Uterus (tissue), 4 donors: ENCODE data around the gene TVP23A. TPM values are rescaled to one million over a fixed set of nuclear protein-coding genes. Genes with fewer than 3 reads are reported as not detected.

Experiments
- DNase-seq, 2 donors: peaks; one replicate each; pipeline ENCODE4 v3.0.0-alpha.2; 2019 to 2020
- H3K27ac ChIP-seq, 2 donors: fragments of 200-600 bp; sonication (generic); 1 replicate in 1 of 2; 2 replicates in 1 of 2; pipeline ENCODE4 v1.5.1; 2016 to 2018
- H3K27me3 ChIP-seq, 2 donors: fragments of 200-600 bp; sonication (generic); one replicate each; pipeline ENCODE4 v1.5.1; 2018 to 2019; ENCODE audit warnings: control low read depth in 1 of 2
- H3K36me3 ChIP-seq, 2 donors: fragments of 200-600 bp; sonication (generic); one replicate each; pipeline ENCODE4 v1.5.1; 2019; ENCODE audit warnings: control low read depth in 1 of 2
- H3K4me1 ChIP-seq, 2 donors: fragments of 200-600 bp; sonication (generic); one replicate each; pipeline ENCODE4 v1.5.1; 2018 to 2019; ENCODE audit warnings: control low read depth in 1 of 2
- H3K4me3 ChIP-seq, 2 donors: fragments of 200-600 bp; sonication (generic); 1 replicate in 1 of 2; 2 replicates in 1 of 2; pipeline ENCODE4 v1.5.1; 2018 to 2019; ENCODE audit warnings: mild to moderate bottlenecking in 1 of 2
- H3K9me3 ChIP-seq, 2 donors: fragments of 200-600 bp; sonication (generic); one replicate each; pipeline ENCODE4 v1.5.1; 2019; ENCODE audit warnings: control low read depth in 1 of 2
- CTCF ChIP-seq, 4 experiments: fragments of 200-600 bp in 2 of 4; fragments of 450-650 bp in 2 of 4; sonication (generic) in 2 of 4; IDR thresholded peaks; one replicate each; pipeline ENCODE4 v1.5.1; 2016 to 2019; ENCODE audit warnings: antibody characterized with exemption in 4 of 4, mild to moderate bottlenecking in 2 of 4, moderate library complexity in 1 of 4
- POLR2A ChIP-seq, 2 donors: fragments of 450-650 bp; IDR thresholded peaks; one replicate each; pipeline ENCODE4 v1.6.1; 2016; ENCODE audit warnings: antibody characterized with exemption in 2 of 2, mild to moderate bottlenecking in 1 of 2, moderate library complexity in 1 of 2
- intact Hi-C: fragments of 100-400 bp; cut with DNase I; formaldehyde crosslinking; loops from one replicate; pipeline ENCODE4 v1.15.1; 2023; ENCODE audit warnings: low total_unique reads
- total RNA-seq, 4 donors: library from RNA; depleted of rRNA in 3 of 4; stranded (reverse); fragments of >200 nt in 3 of 4; gene quantifications; one replicate each; pipeline versions ENCODE4 v1.1.0 to v1.2.4, GENCODE V29; 2014 to 2023
- donor health status: DM: yes; HTN: yes; CAD: no.

The TVP23A gene
- total RNA-seq, 4 donors from 2014 or later: 0.29 to 8.0 (median 7.6) TPM; not detected in 1

- DNase-seq: no peak
- no peaks in the 10 kb centered on the region for H3K27me3 ChIP-seq
- no peaks in the 10 kb centered on the region for H3K4me1 ChIP-seq
- no peaks in the 10 kb centered on the region for H3K9me3 ChIP-seq
- TF ChIP-seq POLR2A (IDR thresholded peaks at IDR 0.05): no peak
- TF ChIP-seq CTCF (IDR thresholded peaks at IDR 0.05): no peak
- no peaks in the 10 kb centered on the region for H3K36me3 ChIP-seq
- intact Hi-C loops: no loop called here
- no peak overlapping the region for H3K27ac ChIP-seq
- no peak overlapping the region for H3K4me3 ChIP-seq
These were observed 6.1 kb downstream of the TVP23A start for GRCh38 chr16:10812312-10813098.

- Histone ChIP-seq H3K36me3 (no peaks in the 10 kb centered on the region), H3K27ac (no peak overlapping the region), H3K4me3 (no peak overlapping the region), H3K4me1 (no peaks in the 10 kb centered on the region), H3K9me3 (no peaks in the 10 kb centered on the region), H3K27me3 (no peaks in the 10 kb centered on the region)
- intact Hi-C loops: no loop called here
- TF ChIP-seq POLR2A (IDR thresholded peaks at IDR 0.05): no peak
- no peak for TF ChIP-seq CTCF (IDR thresholded peaks at IDR 0.05)
- no peak for DNase-seq
These were observed 8.9 kb downstream of the TVP23A start for GRCh38 chr16:10809706-10810105.

GRCh38 chr16:10808850-10809249 lies 9.7 kb downstream of the TVP23A start:
- Histone ChIP-seq H3K36me3 (no peaks in the 10 kb centered on the region), H3K4me3 (no peak overlapping the region), H3K9me3 (no peaks in the 10 kb centered on the region), H3K27ac (no peak overlapping the region), H3K27me3 (no peaks in the 10 kb centered on the region), H3K4me1 (no peaks in the 10 kb centered on the region)
- intact Hi-C loops: no loop called here
- TF ChIP-seq POLR2A (IDR thresholded peaks at IDR 0.05): no peak
- no peak for TF ChIP-seq CTCF (IDR thresholded peaks at IDR 0.05)
- DNase-seq: no peak

GRCh38 chr16:10808218-10808617 lies 10.4 kb downstream of the TVP23A start:
- DNase-seq: no peak
- Histone ChIP-seq H3K4me1 (no peaks in the 10 kb centered on the region), H3K9me3 (no peaks in the 10 kb centered on the region), H3K4me3 (no peak overlapping the region), H3K36me3 (no peaks in the 10 kb centered on the region), H3K27me3 (no peaks in the 10 kb centered on the region), H3K27ac (no peak overlapping the region)
- intact Hi-C loops: no loop called here
- TF ChIP-seq CTCF (IDR thresholded peaks at IDR 0.05) (no peak), POLR2A (IDR thresholded peaks at IDR 0.05) (no peak)

GRCh38 chr16:10806698-10807097 lies 11.9 kb downstream of the TVP23A start:
- no peaks in the 10 kb centered on the region for H3K4me1 ChIP-seq
- no peak overlapping the region for H3K27ac ChIP-seq
- DNase-seq: no peak
- H3K36me3 ChIP-seq: no peaks in the 10 kb centered on the region
- intact Hi-C loops: no loop called here
- no peaks in the 10 kb centered on the region for H3K9me3 ChIP-seq
- H3K4me3 ChIP-seq: no peak overlapping the region
- H3K27me3 ChIP-seq: no peaks in the 10 kb centered on the region
- TF ChIP-seq CTCF (IDR thresholded peaks at IDR 0.05): no peak
- no peak for TF ChIP-seq POLR2A (IDR thresholded peaks at IDR 0.05)
